D341Med (cell line): ENCODE data around the gene TSPYL2.
A peak's percentile ranks its signal among the peaks of the same experiment; 100 is the strongest.

ENCODE experiments used
- DNase-seq: peaks from one replicate; pipeline ENCODE4 v3.0.0; 2012; ENCODE audit warnings: low spot score

Gene TSPYL2

GRCh38 chrX:53081925-53082772 is at the start of gene TSPYL2:
Gene TSPYL2 (plus strand): TSS chrX:53082367. CDS start chrX:53082499, 132 bp downstream.
- DNase-seq, result peak; percentile 93

- DNase-seq, result no peak
These were observed 46.0 kb upstream of the TSPYL2 start for GRCh38 chrX:53036149-53036548.

- DNase-seq, result no peak
These were observed 42.9 kb upstream of the TSPYL2 start for GRCh38 chrX:53039236-53039635.

GRCh38 chrX:53044995-53045394 is 37.2 kb upstream of the TSPYL2 start:
- no peak for DNase-seq

- DNase-seq, result no peak
These were observed 34.9 kb upstream of the TSPYL2 start for GRCh38 chrX:53047228-53047627.

GRCh38 chrX:53048169-53049126 is 33.7 kb upstream of the TSPYL2 start, which contains the start of gene GPR173:
Gene GPR173 (plus strand): TSS chrX:53048789. CDS start chrX:53076622, 27,833 bp downstream.
- peak; percentile 46 for DNase-seq

GRCh38 chrX:53049127-53049517 is 33.0 kb upstream of the TSPYL2 start:
- no peak for DNase-seq

GRCh38 chrX:53050841-53051240 is 31.3 kb upstream of the TSPYL2 start:
- DNase-seq, result no peak

- DNase-seq, result no peak
These were observed 26.8 kb upstream of the TSPYL2 start for GRCh38 chrX:53055244-53055849.

GRCh38 chrX:53056292-53056691 is 25.9 kb upstream of the TSPYL2 start:
- no peak for DNase-seq

GRCh38 chrX:53065104-53065503 is 17.1 kb upstream of the TSPYL2 start:
- DNase-seq, result no peak

GRCh38 chrX:53071064-53071463 is 11.1 kb upstream of the TSPYL2 start:
- no peak for DNase-seq

GRCh38 chrX:53071604-53072417 is 10.4 kb upstream of the TSPYL2 start:
- DNase-seq, result peak; percentile 66

GRCh38 chrX:53072418-53073114 is 9.6 kb upstream of the TSPYL2 start:
- no peak for DNase-seq

- DNase-seq, result peak; percentile 44
These were observed 9.0 kb upstream of the TSPYL2 start for GRCh38 chrX:53073115-53073586.

- DNase-seq, result no peak
These were observed 7.2 kb upstream of the TSPYL2 start for GRCh38 chrX:53075011-53075410.

GRCh38 chrX:53076671-53077070 is 5.5 kb upstream of the TSPYL2 start:
- no peak for DNase-seq

GRCh38 chrX:53077207-53078197 is 4.7 kb upstream of the TSPYL2 start:
- no peak for DNase-seq

- DNase-seq, result no peak
These were observed 3.2 kb upstream of the TSPYL2 start for GRCh38 chrX:53078943-53079342.
